GM10847 (cell line): Measurements from ENCODE around the gene GRP.

ENCODE experiments used
- POLR2A ChIP-seq: IDR thresholded peaks from 2 replicates; pipeline ENCODE4 v1.6.1; 2011; ENCODE audit not compliant: insufficient read length; ENCODE audit errors: extremely low read depth

Gene GRP

GRCh38 chr18:59218018-59218417 is 1.9 kb upstream of the GRP start:
- no peak for TF ChIP-seq POLR2A

- no peak for TF ChIP-seq POLR2A
Observed at GRCh38 chr18:59220164-59220783, 316 bp downstream of the GRP start.

- TF ChIP-seq POLR2A = no peak
Observed at GRCh38 chr18:59220784-59221765, 1.1 kb downstream of the GRP start.

- TF ChIP-seq POLR2A = no peak
Observed at GRCh38 chr18:59222341-59222740, 2.4 kb downstream of the GRP start.

- no peak for TF ChIP-seq POLR2A
Observed at GRCh38 chr18:59228351-59228750, 8.4 kb downstream of the GRP start.

- no peak for TF ChIP-seq POLR2A
Observed at GRCh38 chr18:59229191-59229590, 9.2 kb downstream of the GRP start.

GRCh38 chr18:59229701-59230443 is 9.9 kb downstream of the GRP start:
- TF ChIP-seq POLR2A = no peak

GRCh38 chr18:59231114-59231513 is 11.2 kb downstream of the GRP start:
- TF ChIP-seq POLR2A = no peak

- TF ChIP-seq POLR2A = no peak
Observed at GRCh38 chr18:59231877-59232276, 11.9 kb downstream of the GRP start.

GRCh38 chr18:59232309-59233016 is 12.5 kb downstream of the GRP start:
- no peak for TF ChIP-seq POLR2A

- no peak for TF ChIP-seq POLR2A
Observed at GRCh38 chr18:59233017-59233410, 13.1 kb downstream of the GRP start.

GRCh38 chr18:59238385-59238784 is 18.4 kb downstream of the GRP start:
- TF ChIP-seq POLR2A = no peak

GRCh38 chr18:59239642-59240041 is 19.7 kb downstream of the GRP start:
- TF ChIP-seq POLR2A = no peak

GRCh38 chr18:59242906-59243305 is 22.9 kb downstream of the GRP start:
- TF ChIP-seq POLR2A = no peak

GRCh38 chr18:59246796-59247195 is 26.8 kb downstream of the GRP start:
- no peak for TF ChIP-seq POLR2A
